GM18951 (cell line): Measurements from ENCODE around the gene BUB3.
A peak's percentile ranks its signal among the peaks of the same experiment; 100 is the strongest.

ENCODE experiments used
- POLR2A ChIP-seq: IDR thresholded peaks from 4 replicates; pipeline ENCODE4 v1.6.1; 2011; ENCODE audit warnings: mild to moderate bottlenecking; ENCODE audit not compliant: insufficient read length, insufficient read depth; ENCODE audit errors: extremely low read depth
- in situ Hi-C: fragments of 300-500 bp; cut with MboI; formaldehyde crosslinking; loops from one replicate; pipeline ENCODE4 v1.12.0; 2022; ENCODE audit warnings: low sequenced_read_pairs, mixed read lengths, inconsistent platforms; ENCODE audit not compliant: unreplicated experiment

BUB3 gene

DNA sequence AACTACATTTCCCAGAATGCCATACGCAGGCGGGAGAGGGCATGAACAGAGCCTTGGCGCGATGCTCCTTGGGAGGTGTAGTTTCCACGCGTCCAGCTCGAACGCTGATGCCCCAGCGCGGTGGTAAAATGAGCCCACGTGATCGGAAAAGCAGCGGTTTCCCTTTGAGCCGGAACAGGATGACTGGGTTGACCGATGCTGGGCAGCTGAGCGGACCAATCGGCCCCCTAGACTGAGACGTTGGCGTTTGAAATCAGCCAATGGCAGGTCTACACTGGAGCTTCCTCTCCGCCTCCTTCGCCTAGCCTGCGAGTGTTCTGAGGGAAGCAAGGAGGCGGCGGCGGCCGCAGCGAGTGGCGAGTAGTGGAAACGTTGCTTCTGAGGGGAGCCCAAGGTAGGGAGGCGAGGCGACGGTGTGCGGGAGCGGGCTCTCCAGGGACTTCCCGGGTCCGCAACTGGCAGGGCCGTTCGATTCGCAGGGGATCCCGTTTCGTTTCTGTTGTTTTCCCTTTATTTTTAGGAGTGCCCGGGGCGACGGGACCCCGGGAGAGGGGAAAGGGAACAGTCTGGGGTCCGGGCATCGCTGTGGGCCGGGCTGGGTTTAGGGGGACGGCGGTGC lies at the start of gene BUB3:
BUB3 (plus strand) TSS at position 311 of the 619 bp plus-strand sequence. CDS start 516 bp downstream, outside the sequence.
- in situ Hi-C loops, result loop anchor here (10.0 kb wide), 1 partner anchor 241 kb away; no protein-coding TSS in a partner anchor

GRCh38 chr10:123109466-123109865 lies 44.7 kb upstream of the BUB3 start:
- TF ChIP-seq POLR2A, result no peak
- in situ Hi-C loops, result loop anchor here (25.0 kb wide), 1 partner anchor 853 kb away; no protein-coding TSS in a partner anchor

More for the DNA sequence above, at the start of gene BUB3:
- TF ChIP-seq POLR2A, result peak; percentile 93

DNA sequence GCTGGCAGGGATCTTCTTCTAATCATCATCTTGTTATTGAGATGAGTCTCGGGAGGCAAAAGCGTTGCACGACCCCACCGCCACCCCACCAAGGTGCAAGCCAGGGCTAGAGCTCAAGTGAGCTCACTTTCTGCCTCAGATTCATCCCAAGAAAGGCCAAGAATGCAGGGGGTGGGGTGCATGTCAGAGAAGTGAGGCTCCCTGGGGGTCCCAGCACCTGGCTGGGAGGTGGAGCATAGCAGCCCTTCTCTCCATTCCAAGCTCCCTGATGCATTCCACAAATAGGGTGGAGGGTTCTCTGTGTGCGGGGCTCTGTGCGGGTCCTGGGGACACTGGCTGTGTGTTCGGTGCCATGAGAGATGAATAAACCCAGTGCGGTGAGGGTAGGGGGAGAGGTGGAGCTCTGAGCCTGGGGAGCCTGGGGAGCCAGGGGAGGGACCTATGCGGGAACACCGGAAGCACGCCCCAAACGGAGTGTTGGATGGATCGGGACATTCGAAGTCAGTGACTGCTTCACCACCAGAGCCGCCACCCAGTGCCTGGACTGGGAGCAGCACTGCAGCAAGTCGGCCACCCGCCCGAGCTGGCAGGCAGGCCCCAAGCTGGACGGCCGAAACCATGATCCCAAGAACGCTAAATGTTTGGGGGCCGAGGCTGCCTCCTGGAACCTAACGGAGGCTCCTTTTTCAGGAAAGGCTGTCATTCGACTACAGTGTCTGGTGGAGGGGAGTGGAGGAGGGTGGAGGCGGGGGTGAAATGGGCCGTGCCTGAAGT lies 36.4 kb upstream of the BUB3 start:
- in situ Hi-C loops, result loop anchor here (25.0 kb wide), 1 partner anchor 844 kb away; no protein-coding TSS in a partner anchor

DNA sequence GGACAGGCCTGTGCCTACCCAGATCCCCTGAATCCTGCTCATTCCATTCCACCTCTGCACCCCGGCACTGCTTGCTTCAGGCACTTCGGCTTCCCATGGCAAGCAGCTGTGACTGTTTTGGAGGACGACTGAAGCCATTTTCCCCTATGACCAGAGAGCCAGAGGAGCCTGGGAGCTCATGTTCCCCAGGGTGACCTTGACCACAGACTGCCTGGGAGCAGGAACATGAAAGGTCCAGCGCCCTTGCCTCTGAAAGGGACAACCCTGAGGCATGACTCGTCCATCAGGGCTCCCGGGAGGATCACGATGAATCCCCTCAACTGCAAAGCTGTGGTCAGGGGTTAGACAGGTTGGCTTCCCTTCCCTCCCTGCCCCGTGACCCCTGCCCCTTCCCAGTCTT lies 35.1 kb upstream of the BUB3 start:
- in situ Hi-C loops, result loop anchor here (25.0 kb wide), 1 partner anchor 843 kb away; no protein-coding TSS in a partner anchor
- no peak for TF ChIP-seq POLR2A

More for the DNA sequence above, 36.4 kb upstream of the BUB3 start:
- no peak for TF ChIP-seq POLR2A

GRCh38 chr10:123126246-123126645 lies 28.0 kb upstream of the BUB3 start:
- no peak for TF ChIP-seq POLR2A
- in situ Hi-C loops, result loop anchor here (5.0 kb wide), 1 partner anchor 436 kb away; no protein-coding TSS in a partner anchor

- in situ Hi-C loops, result loop anchor here (5.0 kb wide), 1 partner anchor 433 kb away; no protein-coding TSS in a partner anchor
- no peak for TF ChIP-seq POLR2A
Observed at GRCh38 chr10:123129618-123130271, 24.5 kb upstream of the BUB3 start.

DNA sequence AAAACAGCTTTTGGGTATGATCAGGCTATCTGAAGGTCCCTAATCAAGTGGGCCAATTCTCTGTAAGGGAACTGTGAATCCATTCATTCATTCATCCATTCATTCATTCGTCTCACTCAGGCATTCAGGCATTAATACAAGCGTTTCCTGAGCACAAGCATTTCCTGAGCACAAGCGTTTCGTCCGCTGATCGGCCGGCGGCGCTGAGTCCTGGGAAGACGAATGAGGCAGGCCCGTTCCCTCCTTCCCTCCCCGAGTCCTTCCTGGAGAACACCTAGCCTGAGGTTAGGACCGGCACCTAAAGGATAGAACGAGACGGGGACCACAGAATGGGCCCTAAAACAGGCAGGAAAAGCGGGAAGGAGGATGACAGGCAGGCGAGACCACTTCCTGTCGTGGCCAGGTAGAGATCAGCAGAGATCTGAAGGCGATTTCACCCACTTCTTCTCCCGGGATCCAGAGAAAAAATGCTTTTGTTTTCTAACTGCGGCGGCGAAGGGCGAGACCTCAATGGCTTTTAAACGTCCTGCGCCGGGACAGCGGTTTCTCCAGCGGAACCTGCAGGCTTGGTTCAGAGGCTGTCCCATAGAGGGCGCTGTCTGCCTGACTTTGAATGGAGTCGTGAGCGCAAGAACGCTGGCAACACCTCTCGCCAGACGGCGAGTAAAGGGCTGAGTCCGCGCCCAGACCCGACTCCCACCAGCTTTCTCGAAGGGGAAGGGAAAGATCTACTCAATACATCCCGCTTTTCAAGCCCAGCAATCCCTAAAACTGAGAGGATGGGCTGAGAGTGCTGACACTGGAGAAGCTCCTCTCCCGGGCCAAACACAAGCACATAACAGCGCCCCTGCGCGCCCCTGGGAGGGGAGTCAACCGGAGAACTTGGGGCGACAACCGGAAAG lies 21.4 kb upstream of the BUB3 start:
- in situ Hi-C loops, result no loop called here
- TF ChIP-seq POLR2A, result no peak

DNA sequence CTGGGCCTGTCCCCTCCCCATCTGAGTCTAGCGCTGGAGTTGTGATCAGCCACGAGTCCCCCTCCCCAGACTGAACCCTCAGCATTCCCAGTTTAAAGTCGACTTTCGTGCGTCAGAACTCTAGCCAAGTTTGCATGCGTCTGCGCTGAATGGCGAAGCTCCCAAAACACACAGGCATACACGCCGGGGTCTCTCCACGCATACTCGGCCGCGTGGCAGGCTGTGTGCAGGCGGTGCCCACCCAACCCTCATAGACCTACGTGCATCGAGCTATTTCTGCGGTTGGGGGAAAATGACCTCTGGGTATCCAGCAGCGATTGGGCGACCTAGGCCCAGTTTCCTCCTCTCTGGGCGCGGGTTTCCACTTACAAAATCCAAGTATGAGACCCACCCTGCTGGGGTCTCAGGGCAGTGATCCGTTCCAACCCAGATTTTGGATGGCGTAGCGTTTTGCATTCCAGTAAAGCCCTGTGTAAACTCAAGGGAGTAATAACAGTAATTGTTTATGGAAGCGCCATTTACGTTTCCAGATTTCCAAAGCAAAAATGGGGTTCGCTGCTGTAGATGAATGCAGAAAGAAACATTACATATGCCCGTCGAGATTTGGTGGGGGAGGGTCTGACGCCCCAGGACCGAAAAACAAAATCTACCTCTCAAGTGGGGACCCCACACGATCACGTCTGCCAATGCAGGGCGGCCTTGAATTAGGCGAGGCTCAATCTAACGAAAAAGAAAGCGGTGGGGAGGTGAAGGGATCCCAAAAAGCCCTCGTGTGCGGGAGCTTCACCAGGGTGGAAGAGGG lies 20.5 kb upstream of the BUB3 start:
- TF ChIP-seq POLR2A, result no peak
- in situ Hi-C loops, result no loop called here

DNA sequence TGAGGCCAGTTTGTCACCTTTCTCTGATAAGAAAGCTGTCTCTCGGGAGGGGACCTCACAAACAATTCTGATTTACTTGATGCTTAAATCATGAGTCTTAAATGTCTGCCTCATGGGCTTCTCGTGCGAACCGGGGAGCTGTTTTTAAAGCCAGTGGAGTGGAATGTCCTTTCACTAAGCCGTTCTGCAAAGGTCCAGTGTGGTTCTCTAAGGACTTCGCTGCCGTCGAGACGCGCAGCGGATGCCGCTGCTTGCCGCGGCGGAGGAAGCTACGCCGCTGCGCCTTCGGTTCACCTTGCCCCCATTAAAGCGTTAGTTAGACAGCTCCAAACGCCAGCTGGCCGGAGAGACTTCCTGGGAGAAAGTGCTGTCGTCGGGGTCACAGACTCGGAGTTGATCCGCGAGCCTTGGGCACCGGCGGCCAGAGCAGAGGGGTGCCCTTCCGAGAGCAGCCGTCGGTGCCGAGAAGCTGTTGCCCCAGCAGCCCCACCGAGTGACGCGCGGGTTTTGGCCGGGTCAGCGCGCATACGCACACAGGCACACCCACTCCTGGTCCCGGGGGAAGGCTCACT lies 19.8 kb upstream of the BUB3 start:
- TF ChIP-seq POLR2A, result no peak
- in situ Hi-C loops, result no loop called here

DNA sequence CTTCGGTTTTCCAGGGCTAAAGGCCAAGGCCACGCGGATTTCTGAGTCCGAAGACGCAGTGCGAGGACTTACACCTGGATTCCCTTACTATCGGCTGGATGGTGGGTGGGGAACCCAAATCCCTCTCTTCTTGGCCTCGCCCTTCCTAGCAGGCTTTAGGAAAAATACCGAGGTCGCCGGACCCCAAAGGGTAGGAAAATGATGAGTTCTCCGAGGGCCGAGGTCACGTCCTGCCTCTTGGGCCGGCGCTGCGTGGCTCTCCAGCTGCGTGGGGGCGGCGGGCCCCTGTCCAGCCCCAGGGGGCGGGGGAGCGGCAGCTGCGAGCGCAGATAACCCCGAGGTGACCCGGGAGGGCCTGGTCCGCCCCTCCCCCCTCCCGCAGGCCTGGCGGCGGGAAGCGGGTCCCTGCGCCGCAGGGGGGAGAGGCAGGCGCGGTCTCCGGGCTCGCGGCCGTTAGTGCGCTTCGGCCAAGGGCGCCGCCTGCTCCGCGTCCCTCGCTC lies 19.2 kb upstream of the BUB3 start:
- TF ChIP-seq POLR2A, result no peak
- in situ Hi-C loops, result no loop called here
